H9 (cell line): ENCODE measurements around the gene TMEM240. TPM values are rescaled to one million over a fixed set of nuclear protein-coding genes. Genes with fewer than 3 reads are reported as not detected.

Experiments used
- DNase-seq: peaks from one replicate; pipeline ENCODE4 v3.0.0-alpha.2; 2017
- H2AFZ ChIP-seq: one replicate; pipeline ENCODE4 v1.6.1; 2013; ENCODE audit warnings: mild to moderate bottlenecking, low read length, control low read depth, moderate library complexity
- H2AK5ac ChIP-seq: 2 replicates; pipeline ENCODE4 v1.6.1; 2013; ENCODE audit warnings: low read length, control low read depth, mixed read lengths; ENCODE audit not compliant: insufficient read length
- H2BK120ac ChIP-seq: one replicate; pipeline ENCODE4 v1.6.1; 2013; ENCODE audit warnings: low read depth, mild to moderate bottlenecking, low read length, control low read depth, inconsistent platforms; ENCODE audit not compliant: poor library complexity, severe bottlenecking
- H2BK12ac ChIP-seq: 2 replicates; pipeline ENCODE4 v1.6.1; 2013; ENCODE audit warnings: low read length, control low read depth, mixed read lengths, low read depth; ENCODE audit not compliant: insufficient read length
- H2BK15ac ChIP-seq: 2 replicates; pipeline ENCODE4 v1.6.1; 2013; ENCODE audit warnings: low read depth, low read length, control low read depth
- H2BK20ac ChIP-seq: one replicate; pipeline ENCODE4 v1.6.1; 2013; ENCODE audit warnings: low read depth, mild to moderate bottlenecking, low read length, control low read depth, inconsistent platforms; ENCODE audit not compliant: poor library complexity, severe bottlenecking
- H2BK5ac ChIP-seq: 2 replicates; pipeline ENCODE4 v1.6.1; 2013; ENCODE audit warnings: low read length, control low read depth, mixed read lengths; ENCODE audit not compliant: insufficient read length
- H3K14ac ChIP-seq: 2 replicates; pipeline ENCODE4 v1.6.1; 2013; ENCODE audit warnings: low read length, control low read depth; ENCODE audit not compliant: insufficient read depth
- H3K18ac ChIP-seq: 2 replicates; pipeline ENCODE4 v1.6.1; 2013; ENCODE audit warnings: low read depth, mild to moderate bottlenecking, mixed read lengths, low read length, control low read depth; ENCODE audit not compliant: insufficient read length
- H3K23ac ChIP-seq: 2 replicates; pipeline ENCODE4 v1.6.1; 2013; ENCODE audit warnings: low read length, control low read depth, mixed read lengths, low read depth; ENCODE audit not compliant: insufficient read length
- H3K23me2 ChIP-seq: 2 replicates; pipeline ENCODE4 v1.6.1; 2013; ENCODE audit warnings: low read depth, mild to moderate bottlenecking, mixed read lengths, low read length, control low read depth; ENCODE audit not compliant: insufficient read length, poor library complexity, severe bottlenecking
- H3K27ac ChIP-seq: 2 replicates; pipeline ENCODE4 v1.5.1; 2013; ENCODE audit warnings: low read length, control low read depth, mixed read lengths, low read depth; ENCODE audit not compliant: insufficient read length
- H3K27me3 ChIP-seq: 2 replicates; pipeline ENCODE4 v1.6.1; 2013; ENCODE audit warnings: low read length, control low read depth, inconsistent platforms; ENCODE audit not compliant: insufficient read depth
- H3K4ac ChIP-seq: 2 replicates; pipeline ENCODE4 v1.6.1; 2013; ENCODE audit warnings: low read depth, mild to moderate bottlenecking, control low read depth, inconsistent platforms, low read length, moderate library complexity
- H3K4me1 ChIP-seq: 2 replicates; pipeline ENCODE4 v1.6.1; 2013; ENCODE audit warnings: low read length, control low read depth, inconsistent platforms; ENCODE audit not compliant: insufficient read depth
- H3K4me2 ChIP-seq: 2 replicates; pipeline ENCODE4 v1.6.1; 2013; ENCODE audit warnings: low read length, control low read depth, mixed read lengths; ENCODE audit not compliant: insufficient read length, insufficient read depth
- H3K56ac ChIP-seq: 2 replicates; pipeline ENCODE4 v1.6.1; 2013; ENCODE audit warnings: low read depth, mild to moderate bottlenecking, mixed read lengths, low read length, control low read depth; ENCODE audit not compliant: insufficient read length
- H3K79me1 ChIP-seq: 2 replicates; pipeline ENCODE4 v1.6.1; 2013; ENCODE audit warnings: low read depth, mild to moderate bottlenecking, moderate library complexity, low read length, control low read depth, inconsistent platforms; ENCODE audit not compliant: insufficient read depth, poor library complexity, severe bottlenecking
- H3K79me2 ChIP-seq: 2 replicates; pipeline ENCODE4 v1.6.1; 2013; ENCODE audit warnings: low read length, control low read depth, inconsistent platforms; ENCODE audit not compliant: insufficient read depth
- H3K9ac ChIP-seq: 2 replicates; pipeline ENCODE4 v1.6.1; 2013; ENCODE audit warnings: low read length, control low read depth, mixed read lengths; ENCODE audit not compliant: insufficient read length; ENCODE audit errors: extremely low read depth
- H3K9me3 ChIP-seq: one replicate; pipeline ENCODE4 v1.6.1; 2013; ENCODE audit warnings: low read depth, low read length, inconsistent platforms; ENCODE audit not compliant: control insufficient read depth
- H3T11ph ChIP-seq: one replicate; pipeline ENCODE4 v1.6.1; 2013; ENCODE audit warnings: mild to moderate bottlenecking, low read length, control low read depth, inconsistent platforms
- H4K20me1 ChIP-seq: one replicate; pipeline ENCODE4 v1.6.1; 2013; ENCODE audit not compliant: control insufficient read depth, insufficient read length, insufficient read depth
- H4K5ac ChIP-seq: 2 replicates; pipeline ENCODE4 v1.6.1; 2013; ENCODE audit warnings: low read depth, mild to moderate bottlenecking, mixed read lengths, low read length, control low read depth; ENCODE audit not compliant: insufficient read length
- H4K8ac ChIP-seq: replicated peaks from 2 replicates; pipeline ENCODE4 v1.6.1; 2013; ENCODE audit warnings: low read length, control low read depth, mixed read lengths, low read depth; ENCODE audit not compliant: insufficient read length
- H4K91ac ChIP-seq: 2 replicates; pipeline ENCODE4 v1.6.1; 2013; ENCODE audit warnings: low read depth, mild to moderate bottlenecking, moderate library complexity, mixed read lengths, low read length, control low read depth; ENCODE audit not compliant: insufficient read length
- H3K27ac Mint-ChIP-seq, 3 experiments: 2 replicates in 2 of 3; 3 replicates in 1 of 3; pipeline ENCODE4 v1.8.0; 2020 to 2021; ENCODE audit warnings: mixed read lengths in 3 of 3, mild to moderate bottlenecking in 1 of 3, moderate library complexity in 1 of 3
- H3K27me3 Mint-ChIP-seq: 2 replicates; pipeline ENCODE4 v1.8.0; 2021; ENCODE audit warnings: low read depth, mild to moderate bottlenecking, moderate library complexity, mixed read lengths
- H3K36me3 Mint-ChIP-seq, 3 experiments: 2 replicates in 2 of 3; 3 replicates in 1 of 3; pipeline ENCODE4 v1.8.0; 2020 to 2021; ENCODE audit warnings: low read depth in 3 of 3, mixed read lengths in 3 of 3; ENCODE audit not compliant: insufficient read depth in 1 of 3
- H3K4me1 Mint-ChIP-seq, 2 experiments: 2 replicates each; pipeline ENCODE4 v1.8.0; 2020; ENCODE audit warnings: mixed read lengths in 2 of 2
- H3K4me3 Mint-ChIP-seq, 2 experiments: 2 replicates in 1 of 2; 3 replicates in 1 of 2; pipeline ENCODE4 v1.8.0; 2020 to 2021; ENCODE audit warnings: mild to moderate bottlenecking in 2 of 2, mixed read lengths in 2 of 2, moderate library complexity in 1 of 2
- H3K9me3 Mint-ChIP-seq, 2 experiments: 2 replicates in 1 of 2; 3 replicates in 1 of 2; pipeline ENCODE4 v1.8.0; 2020; ENCODE audit warnings: mild to moderate bottlenecking in 2 of 2, mixed read lengths in 2 of 2, moderate library complexity in 1 of 2
- WGBS: extraction: QIAGEN DNeasy Blood & Tissue Kit; methylation state at CpG from one replicate; pipeline ENCODE4 v1.1.7; 2013; ENCODE audit warnings: missing lambda C conversion rate, low lambda C conversion rate, mixed read lengths; ENCODE audit not compliant: insufficient read length; ENCODE audit errors: extremely low coverage; 5-methylcytosine and 5-hydroxymethylcytosine counted together
- total RNA-seq: library from RNA; stranded (reverse); gene quantifications from 2 replicates; pipeline ENCODE4 v1.2.1, GENCODE V29; 2021
- TF ChIP-seq, protein P1 (sequence below): fragments of 200-600 bp; sonication (generic); conservative IDR thresholded peaks from 3 replicates; pipeline ENCODE4 v1.8.0; 2021; ENCODE audit warnings: antibody characterized with exemption, mild to moderate bottlenecking

Gene TMEM240
- total RNA-seq, 1 experiment from 2014 or later: 8.7 TPM

DNA sequence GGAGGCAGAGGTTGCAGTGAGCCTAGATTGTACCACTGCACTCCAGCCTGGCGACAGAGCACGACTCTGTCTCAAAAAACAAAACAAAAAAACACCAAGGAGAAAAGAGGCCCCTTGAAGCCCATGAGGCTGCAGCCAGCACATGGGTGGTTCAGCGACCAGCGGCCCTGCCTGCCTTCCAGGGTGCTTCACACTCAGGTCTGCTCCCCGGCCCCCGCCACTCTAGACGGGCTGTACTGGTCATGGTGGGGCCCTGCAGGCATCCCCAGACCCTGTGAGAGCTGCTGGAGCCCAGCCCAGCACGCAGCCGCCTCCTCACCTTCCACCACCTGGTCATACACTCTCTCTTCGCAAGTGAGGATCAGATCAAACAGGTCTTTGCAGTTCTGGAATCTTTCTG is 4.1 kb upstream of the TMEM240 start:
- DNase-seq: no peak
- Histone ChIP-seq H3K4ac (no peak overlapping the region), H3K4me1 (no peaks in the 10 kb centered on the region), H3T11ph (no peak overlapping the region), H3K23ac (no peak overlapping the region), H4K8ac (no peak overlapping the region), H4K20me1 (no peaks in the 10 kb centered on the region), H2BK5ac (no peak overlapping the region), H3K14ac (no peak overlapping the region), H2BK120ac (no peak overlapping the region), H4K91ac (no peak overlapping the region), H3K56ac (no peak overlapping the region), H3K18ac (no peak overlapping the region), H3K27ac (no peak overlapping the region), H2AFZ (no peak overlapping the region), H3K79me2 (no peaks in the 10 kb centered on the region), H3K27me3 (no peaks in the 10 kb centered on the region), H3K9me3 (no peaks in the 10 kb centered on the region), H3K23me2 (peaks cover 4% of the 10 kb centered on the region), H2BK15ac (no peak overlapping the region), H3K79me1 (no peaks in the 10 kb centered on the region), H2AK5ac (no peak overlapping the region), H4K5ac (no peak overlapping the region), H3K4me2 (no peak overlapping the region), H2BK20ac (no peak overlapping the region), H2BK12ac (no peak overlapping the region), H3K9ac (no peak overlapping the region)
- Mint-ChIP-seq H3K27ac (peak overlapping the region in 1 of 3 experiments; percentile 27; a peak in 2 of 7 replicates), H3K36me3 (peaks cover 2 to 39% (median 32%) of the 10 kb centered on the region in 3 experiments; a peak in 6 of 7 replicates), H3K27me3 (no peaks in the 10 kb centered on the region; the same call in 1 of the 2 replicates), H3K9me3 (no peaks in the 10 kb centered on the region), H3K4me3 (no peak overlapping the region), H3K4me1 (no peaks in the 10 kb centered on the region)
- TF ChIP-seq, protein P1, sequence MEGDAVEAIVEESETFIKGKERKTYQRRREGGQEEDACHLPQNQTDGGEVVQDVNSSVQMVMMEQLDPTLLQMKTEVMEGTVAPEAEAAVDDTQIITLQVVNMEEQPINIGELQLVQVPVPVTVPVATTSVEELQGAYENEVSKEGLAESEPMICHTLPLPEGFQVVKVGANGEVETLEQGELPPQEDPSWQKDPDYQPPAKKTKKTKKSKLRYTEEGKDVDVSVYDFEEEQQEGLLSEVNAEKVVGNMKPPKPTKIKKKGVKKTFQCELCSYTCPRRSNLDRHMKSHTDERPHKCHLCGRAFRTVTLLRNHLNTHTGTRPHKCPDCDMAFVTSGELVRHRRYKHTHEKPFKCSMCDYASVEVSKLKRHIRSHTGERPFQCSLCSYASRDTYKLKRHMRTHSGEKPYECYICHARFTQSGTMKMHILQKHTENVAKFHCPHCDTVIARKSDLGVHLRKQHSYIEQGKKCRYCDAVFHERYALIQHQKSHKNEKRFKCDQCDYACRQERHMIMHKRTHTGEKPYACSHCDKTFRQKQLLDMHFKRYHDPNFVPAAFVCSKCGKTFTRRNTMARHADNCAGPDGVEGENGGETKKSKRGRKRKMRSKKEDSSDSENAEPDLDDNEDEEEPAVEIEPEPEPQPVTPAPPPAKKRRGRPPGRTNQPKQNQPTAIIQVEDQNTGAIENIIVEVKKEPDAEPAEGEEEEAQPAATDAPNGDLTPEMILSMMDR: no peak
- no CpG with 5 or more reads among the region's 10 CpGs for WGBS
